Activated T-cell treated with anti-CD3 and anti-CD28 coated beads for 24 hours (primary cell): ENCODE data around the gene TP53BP2.
A peak's percentile ranks its signal among the peaks of the same experiment; 100 is the strongest.
"Not testable (repeated sequence)": the region's sequence is repeated elsewhere in the genome, so short reads cannot be mapped to it uniquely, and the experiment has no call there.

Experiments
- DNase-seq: peaks from one replicate; pipeline ENCODE4 v3.0.0-alpha.2; 2020; ENCODE audit warnings: low read depth

Gene TP53BP2

GRCh38 chr1:223853748-223854147, 8.0 kb upstream of the TP53BP2 start:
- DNase-seq, result no peak

DNA sequence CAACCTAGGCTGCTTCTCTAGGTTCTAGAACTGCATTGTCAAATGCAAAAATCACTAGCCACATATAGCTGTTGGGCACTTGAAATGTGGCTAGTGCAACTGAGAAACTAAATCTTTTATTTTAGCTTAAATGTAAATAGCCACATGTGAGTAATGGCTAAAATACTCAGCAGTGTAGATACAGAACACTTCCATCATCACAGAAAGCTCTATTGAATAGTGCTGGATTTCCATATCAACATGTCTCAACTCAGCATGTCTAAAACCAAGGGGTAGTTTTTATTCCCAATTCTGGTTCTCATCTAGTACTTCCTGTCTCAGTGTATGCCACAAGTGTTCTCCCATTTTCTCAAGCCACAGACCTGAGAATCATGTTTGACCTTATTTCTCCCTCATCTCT, 7.5 kb upstream of the TP53BP2 start:
- no peak for DNase-seq

DNA sequence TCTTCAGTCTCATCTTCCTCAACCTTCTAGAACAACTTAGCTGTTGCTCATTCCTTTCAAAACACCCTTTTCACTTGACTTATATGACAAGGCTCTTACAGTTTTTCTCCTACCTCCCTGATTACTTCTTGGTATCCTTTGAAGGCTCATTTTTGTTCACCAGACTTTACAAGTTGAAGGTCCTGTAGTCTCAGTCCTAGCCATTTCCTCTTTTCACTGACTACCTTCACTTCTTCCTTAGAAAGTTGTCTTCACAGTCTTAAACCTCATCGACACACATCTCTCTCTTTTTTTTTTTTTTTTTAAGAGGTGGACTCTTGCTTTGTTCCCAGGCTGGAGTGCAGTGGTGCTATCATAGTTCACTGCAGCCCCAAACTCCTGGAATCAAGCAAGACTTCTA, 6.6 kb upstream of the TP53BP2 start:
- DNase-seq, result no peak

DNA sequence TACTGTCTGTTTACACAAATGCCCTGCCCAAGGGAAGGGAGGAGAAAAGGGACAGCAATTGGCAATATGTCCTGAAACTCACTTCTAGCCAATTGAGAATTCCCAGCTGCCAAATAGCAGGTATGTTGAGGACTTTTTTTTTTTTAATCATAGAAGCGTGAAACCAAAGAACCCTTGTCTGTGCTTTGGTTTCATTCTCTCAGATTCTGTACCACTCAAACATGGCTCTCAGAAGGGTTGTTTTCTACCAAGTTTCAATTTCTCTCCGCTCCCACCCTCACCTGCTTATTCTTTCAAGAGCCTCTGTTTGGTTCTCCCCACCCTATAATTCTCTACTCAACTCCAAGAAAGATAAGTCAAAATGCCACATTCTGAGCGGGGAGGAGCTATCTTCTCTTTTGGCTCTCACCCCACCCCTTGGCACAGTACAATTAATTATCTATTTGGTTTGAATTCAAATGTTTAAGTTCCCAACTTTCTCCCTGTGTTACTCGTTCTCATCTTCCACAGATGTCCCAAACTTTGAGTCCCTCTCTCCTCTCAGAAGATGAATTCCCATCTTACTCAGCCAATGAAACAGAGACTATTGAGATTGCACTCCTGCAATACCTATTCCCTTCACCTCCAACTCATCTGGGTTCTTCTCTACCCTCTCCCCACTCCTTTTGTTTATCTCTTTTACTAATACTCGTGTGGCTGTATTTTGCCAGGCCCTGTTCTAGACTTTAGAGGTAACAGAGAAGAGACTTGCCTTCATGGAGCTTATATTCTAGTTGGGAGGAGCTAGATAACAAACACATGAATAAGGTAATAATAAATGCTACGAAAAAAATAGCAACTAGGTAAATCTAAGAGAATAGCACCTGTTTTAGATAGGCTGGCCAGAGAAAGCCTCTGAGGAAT, 3.9 kb upstream of the TP53BP2 start:
- no peak for DNase-seq

DNA sequence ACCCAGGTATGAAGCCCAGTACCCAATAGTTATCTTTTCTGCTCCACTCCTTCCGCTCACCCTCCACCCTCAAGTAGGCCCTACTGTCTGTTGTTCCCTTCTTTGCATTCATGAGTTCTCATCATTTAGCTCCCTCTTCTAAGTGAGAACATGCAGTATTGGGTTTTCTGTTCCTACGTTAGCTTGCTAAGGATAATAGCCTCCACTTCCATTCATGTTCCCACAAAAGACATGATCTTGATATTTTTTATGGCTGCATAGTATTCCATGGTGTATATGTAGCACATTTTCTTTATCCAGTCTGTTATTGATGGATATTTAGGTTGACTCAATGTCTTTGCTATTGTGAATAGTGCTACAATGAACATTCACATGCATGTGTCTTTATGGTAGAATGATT, 2.8 kb upstream of the TP53BP2 start:
- DNase-seq, result no peak

DNA sequence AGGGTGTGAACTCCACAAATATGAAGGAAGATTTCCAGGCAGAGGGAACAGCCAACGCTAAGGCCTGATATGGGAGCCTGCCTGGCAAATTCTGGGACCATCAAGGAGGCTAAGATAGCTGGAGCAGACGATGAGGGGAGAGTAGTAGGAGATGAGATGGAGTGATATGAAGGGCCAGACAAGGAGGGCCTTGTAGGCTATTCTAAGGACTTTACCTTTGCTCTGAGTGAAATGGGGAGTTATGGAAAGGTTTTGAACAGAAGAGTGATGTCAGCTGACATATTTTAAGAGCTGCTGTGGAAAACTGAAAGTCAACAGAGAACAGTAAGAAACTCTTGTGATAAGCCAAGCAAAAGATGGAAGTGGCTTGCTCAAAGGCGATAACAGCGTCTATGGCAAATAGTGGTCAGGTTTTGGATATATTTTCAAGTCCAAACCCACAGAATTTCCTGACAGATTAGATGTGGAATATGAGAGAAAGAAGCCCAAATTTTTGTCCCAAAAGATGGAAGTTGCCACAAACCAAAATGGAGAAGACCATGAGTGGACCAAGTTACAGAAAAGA, 2.1 kb upstream of the TP53BP2 start:
- DNase-seq, result no peak

GRCh38 chr1:223845037-223845809, 524 bp downstream of the TP53BP2 start:
- peak; percentile 32 for DNase-seq

GRCh38 chr1:223844787-223845036, 1.0 kb downstream of the TP53BP2 start:
- DNase-seq, result peak; percentile 48

DNA sequence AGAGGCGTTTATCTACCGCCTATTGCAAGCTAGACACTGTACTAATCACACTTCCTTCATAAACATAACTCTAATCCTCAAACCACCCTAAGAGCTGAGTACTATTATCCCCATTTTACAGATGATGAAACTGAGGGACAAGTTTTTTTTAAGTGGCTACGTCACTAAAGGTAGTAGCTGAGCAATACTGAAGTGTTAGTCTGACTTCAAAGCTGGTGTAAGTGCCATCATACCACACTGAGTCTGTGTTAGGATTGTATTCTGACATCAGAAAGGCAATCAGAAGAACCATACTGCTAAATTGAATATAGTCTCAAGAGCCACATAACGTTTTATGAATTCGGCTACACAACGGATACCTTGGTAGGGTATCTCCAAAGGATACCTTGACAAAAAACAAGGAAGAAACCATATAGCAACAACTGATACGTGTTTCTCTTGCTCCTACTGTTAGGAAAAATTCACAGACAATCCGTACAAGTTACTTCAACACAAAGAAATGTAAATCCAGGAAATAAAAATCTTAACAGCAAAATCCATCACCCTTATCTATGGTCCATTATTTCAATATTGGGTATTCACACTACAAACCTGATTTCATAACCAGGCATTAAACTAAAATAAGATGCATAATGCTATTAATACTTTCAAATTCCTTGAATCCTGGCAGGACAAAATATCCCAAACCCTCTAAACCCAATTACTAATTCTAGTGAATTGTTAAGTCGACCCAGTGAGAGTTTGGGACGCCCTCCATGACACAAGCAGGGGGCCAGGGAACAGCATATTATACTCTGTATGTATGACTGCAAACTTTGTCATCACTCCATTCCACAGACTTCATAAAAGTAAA, 1.6 kb downstream of the TP53BP2 start:
- DNase-seq, result no peak

DNA sequence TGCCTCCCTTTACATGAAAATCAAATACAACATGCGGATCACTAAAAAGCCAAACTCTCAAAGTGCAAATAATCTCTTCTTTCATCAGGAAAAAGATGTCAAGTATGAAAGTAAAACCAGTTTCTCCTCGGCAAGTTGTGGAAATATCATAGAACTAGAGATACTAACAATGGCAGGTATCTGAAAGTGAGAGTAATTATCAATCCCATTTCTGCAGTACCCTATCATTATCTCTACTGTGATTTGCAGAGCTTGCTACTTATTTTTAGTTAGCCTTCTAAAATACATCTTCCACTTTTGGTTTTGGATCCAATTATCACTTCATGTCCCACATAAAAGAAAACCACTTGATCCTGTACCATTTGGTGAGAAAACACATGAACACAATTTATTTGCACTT, 3.0 kb downstream of the TP53BP2 start:
- DNase-seq, result no peak

DNA sequence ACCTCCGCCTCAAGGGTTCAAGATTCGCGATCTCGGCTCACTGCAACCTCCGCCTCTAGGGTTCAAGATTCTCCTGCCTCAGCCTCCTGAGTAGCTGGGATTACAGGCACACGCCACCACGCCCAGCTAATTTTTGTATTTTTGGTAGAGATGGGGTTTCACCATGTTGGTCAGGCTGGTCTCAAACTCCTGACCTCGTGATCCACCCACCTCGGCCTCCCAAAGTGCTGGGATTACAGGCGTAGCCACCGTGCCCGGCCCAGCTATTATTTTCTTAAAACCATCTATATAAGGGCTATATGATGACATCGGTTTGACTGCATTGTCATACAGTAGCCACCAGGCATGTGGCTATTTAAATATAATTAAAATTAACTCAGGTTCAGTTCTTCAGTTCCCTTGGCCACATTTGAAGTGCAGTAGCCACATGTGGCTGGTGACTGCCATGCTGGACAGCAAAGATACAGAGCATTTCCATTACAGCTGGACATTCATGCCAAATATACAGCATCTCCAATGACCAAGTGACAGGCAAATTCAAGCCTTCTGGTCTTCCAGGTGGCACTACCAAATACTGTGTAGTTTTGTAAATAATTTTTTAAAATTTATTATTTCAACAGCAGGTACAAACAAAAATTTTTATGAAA, 3.6 kb downstream of the TP53BP2 start:
- not testable (repeated sequence) for DNase-seq

DNA sequence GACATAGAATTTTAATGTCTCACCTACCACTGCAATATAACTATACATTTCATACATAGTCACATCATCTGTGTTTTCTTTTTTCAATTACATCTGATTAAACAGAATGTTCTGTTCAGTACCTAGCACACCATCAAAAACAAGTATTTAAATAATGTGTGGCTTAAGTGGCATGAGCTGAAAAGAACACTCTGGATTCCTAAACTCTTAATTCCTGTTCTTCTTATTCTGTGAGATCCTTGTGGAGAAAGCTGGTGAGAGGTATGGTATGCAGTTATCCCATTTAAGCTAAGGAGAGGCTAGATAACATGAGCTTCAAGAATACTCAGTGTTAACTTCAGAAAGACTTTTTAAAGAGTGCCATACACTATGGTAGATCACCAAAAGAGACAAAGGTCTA, 5.5 kb downstream of the TP53BP2 start:
- no peak for DNase-seq

DNA sequence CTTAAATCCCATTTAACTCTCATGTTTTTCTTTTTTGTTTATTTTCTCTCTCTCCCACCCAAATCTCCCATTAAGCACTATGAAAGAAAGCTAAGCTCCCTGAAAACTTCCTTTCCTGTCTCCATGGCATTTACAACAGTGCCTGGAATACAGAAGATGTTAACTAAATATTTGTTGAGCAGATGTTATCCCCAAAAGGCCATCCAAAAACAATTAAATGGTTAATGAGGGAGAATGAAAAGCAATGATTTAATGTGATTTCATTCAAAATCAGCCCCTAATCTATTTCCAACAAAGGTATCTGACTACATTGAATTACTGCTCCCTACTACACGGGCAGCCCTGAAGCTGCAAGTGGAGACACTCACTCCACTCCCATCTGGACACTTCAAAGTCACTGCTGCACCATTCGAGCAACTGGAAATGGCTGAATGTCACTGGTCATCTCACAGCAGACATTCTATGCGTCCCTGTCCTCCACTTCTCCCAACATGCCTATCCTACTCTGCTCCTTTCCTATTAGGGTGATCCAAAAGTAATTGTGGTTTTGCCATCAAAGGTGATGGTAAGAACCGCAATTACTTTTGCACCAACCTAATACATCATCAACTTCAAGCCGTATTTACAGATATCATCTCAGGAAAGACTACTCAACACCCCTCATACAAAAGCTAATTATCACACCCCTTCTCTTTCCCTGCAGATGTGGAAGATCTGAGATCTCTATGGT, 7.5 kb downstream of the TP53BP2 start:
- DNase-seq, result no peak

GRCh38 chr1:223837687-223838086, 8.1 kb downstream of the TP53BP2 start:
- no peak for DNase-seq

DNA sequence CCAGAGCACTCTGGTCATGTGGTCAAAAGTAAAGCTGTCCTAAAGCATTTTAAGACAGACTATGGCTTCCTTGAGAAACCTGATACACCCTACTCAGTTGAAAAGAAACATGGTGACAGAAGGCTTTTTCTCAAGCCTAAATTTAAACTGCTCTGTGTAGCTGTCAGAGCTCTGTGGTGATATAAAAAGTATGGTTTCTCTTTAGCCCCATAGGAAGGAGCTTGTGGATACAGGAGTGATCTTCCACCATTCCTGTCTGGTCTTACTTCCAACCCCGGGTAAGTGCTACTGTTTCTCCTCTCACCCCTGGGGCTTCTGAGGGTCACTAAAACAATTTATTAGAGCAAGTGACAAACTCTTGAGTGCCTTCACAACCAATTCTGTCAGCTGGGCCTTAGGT, 8.5 kb downstream of the TP53BP2 start:
- DNase-seq, result no peak

- DNase-seq, result no peak
These were observed 9.2 kb downstream of the TP53BP2 start for GRCh38 chr1:223836586-223836985.

DNA sequence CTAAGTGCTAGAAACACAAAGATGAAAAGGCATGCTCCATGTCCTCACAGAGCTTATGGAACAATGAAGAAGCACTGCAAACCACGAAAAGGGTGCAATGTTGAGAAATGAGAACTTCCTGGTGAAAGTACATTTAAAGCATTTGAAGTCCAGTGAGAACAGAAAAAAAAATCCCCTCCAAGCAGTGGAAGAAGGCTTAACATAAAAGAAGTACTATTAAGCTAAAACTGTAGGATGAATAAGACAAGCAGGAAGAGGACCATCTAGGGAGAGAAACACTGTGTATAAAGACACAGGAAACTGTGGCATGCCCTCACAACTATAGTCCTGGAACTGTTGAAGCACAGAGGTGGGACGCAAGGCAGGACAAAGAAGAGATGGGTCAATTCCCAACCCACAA, 10.0 kb downstream of the TP53BP2 start:
- DNase-seq, result no peak

GRCh38 chr1:223834660-223835263, 11.0 kb downstream of the TP53BP2 start:
- no peak for DNase-seq

GRCh38 chr1:223833948-223834347, 11.8 kb downstream of the TP53BP2 start:
- DNase-seq, result no peak

DNA sequence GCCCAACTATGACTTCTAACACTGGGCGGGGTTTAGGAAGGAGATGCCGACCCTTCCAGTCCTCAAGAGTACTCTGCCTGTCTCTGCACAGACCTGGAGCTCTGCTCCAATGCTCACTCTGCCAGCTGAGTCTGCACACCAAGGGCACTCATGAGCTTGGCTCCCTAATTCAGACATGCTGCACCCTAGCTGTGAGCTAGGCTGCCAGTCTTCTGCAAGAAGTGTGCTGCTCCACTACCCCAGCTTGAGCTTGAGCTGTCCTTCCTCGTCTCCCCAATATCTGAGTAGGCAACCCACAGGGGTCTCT, 13.2 kb downstream of the TP53BP2 start:
- DNase-seq, result no peak
